Panc1 (cell line): ENCODE results near the gene EMID1.
A peak's percentile ranks its signal among the peaks of the same experiment; 100 is the strongest.

Experiments
- CTCF ChIP-seq: fragments of 450-650 bp; IDR thresholded peaks from 2 replicates; pipeline ENCODE4 v1.5.1; 2017; ENCODE audit warnings: mild to moderate bottlenecking
- POLR2AphosphoS5 ChIP-seq: IDR thresholded peaks from 2 replicates; pipeline ENCODE4 v1.6.1; 2012; ENCODE audit warnings: mild to moderate bottlenecking, low read depth, low read length, moderate library complexity

GRCh38 chr22:29267858-29268510, 62.3 kb downstream of the EMID1 start, which contains the start of the genes EWSR1 and RHBDD3:
- no peak for TF ChIP-seq CTCF
- peak; percentile 71; the same call in 1 of the 2 replicates for TF ChIP-seq POLR2AphosphoS5
